Liver (tissue), 9 donors: ENCODE data around the gene GPR82. TPM values are rescaled to one million over a fixed set of nuclear protein-coding genes. Genes with fewer than 3 reads are reported as not detected.

Experiments used
- DNase-seq: peaks from one replicate; pipeline ENCODE4 v3.0.0-alpha.2; 2017; ENCODE audit warnings: low spot score
- H3K27ac ChIP-seq, 2 donors: one replicate each; pipeline ENCODE4 v1.7.0; 2013; ENCODE audit warnings: inconsistent platforms in 2 of 2, low read length in 2 of 2, control low read depth in 1 of 2, low read depth in 1 of 2, mild to moderate bottlenecking in 1 of 2
- H3K27me3 ChIP-seq, 4 donors: one replicate each; pipeline versions ENCODE4 v1.6.1 to v1.7.0; 2013; ENCODE audit warnings: low read length in 3 of 4, inconsistent platforms in 1 of 4, mild to moderate bottlenecking in 1 of 4, moderate library complexity in 1 of 4; ENCODE audit not compliant: control insufficient read depth in 4 of 4, insufficient read depth in 4 of 4
- H3K36me3 ChIP-seq, 4 donors: one replicate each; pipeline versions ENCODE4 v1.6.1 to v1.7.0; 2013; ENCODE audit warnings: low read length in 3 of 4, mild to moderate bottlenecking in 3 of 4, low read depth in 1 of 4, moderate library complexity in 1 of 4; ENCODE audit not compliant: control insufficient read depth in 4 of 4, insufficient read depth in 3 of 4
- H3K4me1 ChIP-seq, 4 donors: one replicate each; pipeline versions ENCODE4 v1.6.1 to v1.7.0; 2013; ENCODE audit warnings: low read length in 3 of 4, mild to moderate bottlenecking in 3 of 4, moderate library complexity in 1 of 4; ENCODE audit not compliant: control insufficient read depth in 4 of 4, insufficient read depth in 4 of 4
- H3K4me3 ChIP-seq, 3 donors: one replicate each; pipeline versions ENCODE4 v1.6.1 to v1.7.0; 2013; ENCODE audit warnings: low read length in 3 of 3, control low read depth in 1 of 3, low read depth in 1 of 3, mild to moderate bottlenecking in 1 of 3
- H3K9ac ChIP-seq, 2 donors: one replicate each; pipeline ENCODE4 v1.7.0; 2013; ENCODE audit warnings: low read length in 2 of 2, mild to moderate bottlenecking in 2 of 2, moderate library complexity in 2 of 2, control low read depth in 1 of 2, low read depth in 1 of 2
- H3K9me3 ChIP-seq, 4 donors: one replicate each; pipeline versions ENCODE4 v1.6.1 to v1.7.0; 2013; ENCODE audit warnings: low read length in 3 of 4; ENCODE audit not compliant: control insufficient read depth in 4 of 4
- ATF3 ChIP-seq: IDR thresholded peaks from 2 replicates; pipeline ENCODE4 v1.6.1; 2016; ENCODE audit warnings: antibody characterized with exemption
- CTCF ChIP-seq: fragments of 150-350 bp; IDR thresholded peaks from 2 replicates; pipeline ENCODE4 v1.5.1; 2017; ENCODE audit warnings: improper control_type of control experiment, low read depth, low read length; ENCODE audit not compliant: missing input control
- FOXA1 ChIP-seq: IDR thresholded peaks from 2 replicates; pipeline ENCODE4 v1.6.1; 2016; ENCODE audit warnings: antibody characterized with exemption
- FOXA2 ChIP-seq: IDR thresholded peaks from 2 replicates; pipeline ENCODE4 v1.6.1; 2016; ENCODE audit warnings: antibody characterized with exemption
- HNF4A ChIP-seq, 2 donors: conservative IDR thresholded peaks; 2 replicates each; pipeline ENCODE4 v1.6.1; 2016; ENCODE audit warnings: antibody characterized with exemption in 2 of 2, mild to moderate bottlenecking in 2 of 2
- HNF4G ChIP-seq: IDR thresholded peaks from 2 replicates; pipeline ENCODE4 v1.6.1; 2016; ENCODE audit warnings: antibody characterized with exemption
- MAX ChIP-seq: IDR thresholded peaks from 2 replicates; pipeline ENCODE4 v1.6.1; 2016; ENCODE audit warnings: antibody characterized with exemption
- NR2F2 ChIP-seq: IDR thresholded peaks from 2 replicates; pipeline ENCODE4 v1.6.1; 2016; ENCODE audit warnings: antibody characterized with exemption
- RXRA ChIP-seq, 2 donors: IDR thresholded peaks; 2 replicates each; pipeline ENCODE4 v1.6.1; 2017 to 2018; ENCODE audit warnings: antibody characterized with exemption in 2 of 2, mild to moderate bottlenecking in 1 of 2
- SP1 ChIP-seq: IDR thresholded peaks from 2 replicates; pipeline ENCODE4 v1.6.1; 2018; ENCODE audit warnings: antibody characterized with exemption, mild to moderate bottlenecking
- TAF1 ChIP-seq: conservative IDR thresholded peaks from 2 replicates; pipeline ENCODE4 v1.6.1; 2016; ENCODE audit warnings: antibody characterized with exemption, mild to moderate bottlenecking
- YY1 ChIP-seq: IDR thresholded peaks from 2 replicates; pipeline ENCODE4 v1.6.1; 2016; ENCODE audit warnings: antibody characterized with exemption, mild to moderate bottlenecking
- WGBS: extraction: QIAGEN DNeasy Blood & Tissue Kit; methylation state at CpG from one replicate; pipeline ENCODE4 v1.1.7; 2013; 5-methylcytosine and 5-hydroxymethylcytosine counted together
- polyA plus RNA-seq, 2 donors: library from polyadenylated mRNA; stranded (reverse) in 1 of 2; unstranded in 1 of 2; fragments of 200-250 nt in 1 of 2; fragments of >200 nt in 1 of 2; fragmentation: Nextera tagmentation in 1 of 2; extraction: Ambion mirVana in 1 of 2; gene quantifications; one replicate each; pipeline versions ENCODE4 v1.2.1 to v1.2.3, GENCODE V29; 2013 to 2015
- total RNA-seq, 2 donors: library from RNA; depleted of rRNA; stranded (reverse); fragments of >200 nt; gene quantifications; one replicate each; pipeline ENCODE4 v1.2.3, GENCODE V29; 2014
- donor health status: healthy.
- donor health status: healthy.
- donor health status: healthy.
- donor health status: healthy.
- donor health status: healthy.

Gene GPR82
- total and polyA plus RNA-seq, 4 donors = 0.14 to 0.67 (median 0.60) TPM

- Histone ChIP-seq H3K4me1 (peaks cover 0 to 4% (median 0%) of the 10 kb centered on the region in 4 donors), H3K9me3 (no peaks in the 10 kb centered on the region), H3K9ac (no peak overlapping the region), H3K27me3 (no peaks in the 10 kb centered on the region), H3K36me3 (no peaks in the 10 kb centered on the region), H3K27ac (no peak overlapping the region), H3K4me3 (no peak overlapping the region)
- WGBS = 58% methylated on average over 6 of the region's 6 CpGs
- DNase-seq = no peak
- TF ChIP-seq ATF3 (no peak), HNF4A (conservative IDR thresholded peaks at IDR 0.05) (peak in 1 of 2 donors; percentile 10)
These were observed 46.6 kb upstream of the GPR82 start for GRCh38 chrX:41677183-41678060.

- TF ChIP-seq FOXA1 = peak; percentile 49
- no peak for TF ChIP-seq TAF1
- no peak for TF ChIP-seq CTCF
- no peak for TF ChIP-seq NR2F2
- peak; percentile 75 for TF ChIP-seq FOXA2
- TF ChIP-seq ATF3 = no peak
- no peak for TF ChIP-seq YY1
- no peak for TF ChIP-seq RXRA (IDR thresholded peaks at IDR 0.05)
- no peak for TF ChIP-seq HNF4G
- no peak for TF ChIP-seq SP1
- TF ChIP-seq MAX = peak; percentile 18
- TF ChIP-seq HNF4A (conservative IDR thresholded peaks at IDR 0.05) = no peak
- no peaks in the 10 kb centered on the region for H3K36me3 ChIP-seq
- 29% methylated on average over 3 of the region's 3 CpGs for WGBS
- no peaks in the 10 kb centered on the region for H3K9me3 ChIP-seq
- H3K27ac ChIP-seq = no peak overlapping the region
- DNase-seq = no peak
- no peak overlapping the region for H3K4me3 ChIP-seq
- peaks cover 0 to 4% (median 0%) of the 10 kb centered on the region in 4 donors for H3K27me3 ChIP-seq
- H3K4me1 ChIP-seq = no peaks in the 10 kb centered on the region
- H3K9ac ChIP-seq = no peak overlapping the region
These were observed 39.8 kb upstream of the GPR82 start for GRCh38 chrX:41684138-41684537.

GRCh38 chrX:41684940-41685339 is 39.0 kb upstream of the GPR82 start:
- H3K4me3 ChIP-seq = no peak overlapping the region
- H3K27me3 ChIP-seq = peaks cover 0 to 4% (median 0%) of the 10 kb centered on the region in 4 donors
- no peak for DNase-seq
- no peaks in the 10 kb centered on the region for H3K9me3 ChIP-seq
- TF ChIP-seq YY1 (no peak), FOXA2 (no peak)
- H3K27ac ChIP-seq = no peak overlapping the region
- WGBS = 95% methylated on average over 2 of the region's 2 CpGs
- H3K4me1 ChIP-seq = no peaks in the 10 kb centered on the region
- no peaks in the 10 kb centered on the region for H3K36me3 ChIP-seq
- H3K9ac ChIP-seq = no peak overlapping the region
